ENCODE measurements around the gene FRK.

DNA sequence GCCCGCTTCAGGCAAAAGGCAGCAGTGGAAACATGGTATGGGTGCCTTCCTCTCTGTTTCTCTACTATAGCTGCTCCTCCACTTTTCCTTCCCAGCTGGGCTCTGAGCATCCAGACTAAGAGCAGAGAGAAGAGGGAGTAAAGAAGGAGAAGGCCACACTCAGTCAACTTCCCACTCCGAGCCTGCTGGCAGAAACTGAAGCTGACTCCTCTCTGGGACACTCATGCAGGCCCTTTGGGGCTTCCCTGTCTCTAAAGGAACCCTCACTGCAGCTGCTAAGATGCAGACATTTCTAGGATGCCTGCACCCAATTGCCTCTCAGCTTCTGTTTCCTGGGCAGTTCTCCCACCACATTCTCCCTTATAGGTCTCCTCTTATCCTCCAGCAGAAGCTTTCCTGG is 88.9 kb downstream of the FRK start:
- TF ChIP-seq CTCF (IDR thresholded peaks at IDR 0.05) (no peak), EP300 (IDR thresholded peaks at IDR 0.05) (no peak), POLR2AphosphoS5 (IDR thresholded peaks at IDR 0.05) (no peak), POLR2A (IDR thresholded peaks at IDR 0.05) (no peak)

Data from sigmoid colon (tissue), 4 donors.